OCI-LY1 (cell line): ENCODE data around the gene IL7R.

Experiments
- H2AFZ ChIP-seq: fragments of 200-600 bp; sonication (generic), shearing (Covaris generic); 2 replicates; pipeline ENCODE4 v1.6.0; 2014; ENCODE audit warnings: antibody characterized with exemption, mild to moderate bottlenecking, low read length
- H3F3A ChIP-seq: fragments of 200-600 bp; sonication (generic), shearing (Covaris generic); 2 replicates; pipeline ENCODE4 v1.6.0; 2014; ENCODE audit warnings: mild to moderate bottlenecking, antibody characterized with exemption, low read length, moderate library complexity; ENCODE audit not compliant: insufficient read depth
- H3K27ac ChIP-seq: fragments of 200-600 bp; sonication (generic); 2 replicates; pipeline ENCODE4 v1.5.1; 2014; ENCODE audit warnings: low read length, mixed run types, mild to moderate bottlenecking, low read depth; ENCODE audit not compliant: poor library complexity, severe bottlenecking
- H3K27me3 ChIP-seq: fragments of 200-600 bp; sonication (generic); 2 replicates; pipeline ENCODE4 v1.6.0; 2014; ENCODE audit warnings: antibody characterized with exemption, mild to moderate bottlenecking, low read length, moderate library complexity; ENCODE audit not compliant: insufficient read depth
- H3K36me3 ChIP-seq: fragments of 200-600 bp; sonication (generic); 2 replicates; pipeline ENCODE4 v1.6.1; 2014; ENCODE audit warnings: mild to moderate bottlenecking, antibody characterized with exemption, low read length, moderate library complexity, mixed read lengths; ENCODE audit not compliant: insufficient read depth
- H3K4me1 ChIP-seq: fragments of 200-600 bp; sonication (generic); 2 replicates; pipeline ENCODE4 v1.5.1; 2014; ENCODE audit warnings: mild to moderate bottlenecking, low read length, moderate library complexity; ENCODE audit not compliant: insufficient read depth, severe bottlenecking
- H3K4me2 ChIP-seq: fragments of 200-600 bp; sonication (generic), shearing (Covaris generic); 2 replicates; pipeline ENCODE4 v1.6.1; 2014; ENCODE audit warnings: low read length
- H3K4me3 ChIP-seq: fragments of 200-600 bp; sonication (generic); 2 replicates; pipeline ENCODE4 v1.5.1; 2014; ENCODE audit warnings: low read length, low read depth, mild to moderate bottlenecking, mixed read lengths; ENCODE audit not compliant: poor library complexity, severe bottlenecking
- H3K79me2 ChIP-seq: fragments of 200-600 bp; shearing (Covaris generic); 2 replicates; pipeline ENCODE4 v1.6.1; 2016; ENCODE audit warnings: mixed run types, low read length, mixed read lengths; ENCODE audit not compliant: insufficient read depth
- H3K9ac ChIP-seq: fragments of 200-600 bp; sonication (generic), shearing (Covaris generic); 2 replicates; pipeline ENCODE4 v1.6.1; 2014; ENCODE audit warnings: mild to moderate bottlenecking, low read length, mixed read lengths
- H3K9me2 ChIP-seq: fragments of 200-600 bp; sonication (generic), shearing (Covaris generic); 2 replicates; pipeline ENCODE4 v1.6.1; 2014; ENCODE audit warnings: low read depth, mild to moderate bottlenecking, low read length, mixed read lengths
- H3K9me3 ChIP-seq: fragments of 200-600 bp; shearing (Covaris generic); 2 replicates; pipeline ENCODE4 v1.6.1; 2014; ENCODE audit warnings: low read length, mixed read lengths
- H4K20me1 ChIP-seq: fragments of 200-600 bp; sonication (generic), shearing (Covaris generic); 2 replicates; pipeline ENCODE4 v1.6.0; 2016; ENCODE audit warnings: mild to moderate bottlenecking, low read length; ENCODE audit not compliant: insufficient read depth
- EZH2 ChIP-seq: fragments of 200-600 bp; sonication (generic), shearing (Covaris generic); IDR thresholded peaks from 2 replicates; pipeline ENCODE4 v1.8.0; 2017; ENCODE audit warnings: borderline replicate concordance, mixed run types, mild to moderate bottlenecking, antibody characterized with exemption, low read length, moderate library complexity, mixed read lengths
- TF ChIP-seq, protein P1 (sequence below): fragments of 200-600 bp; sonication (generic), shearing (Covaris generic); IDR thresholded peaks from 2 replicates; pipeline ENCODE4 v1.5.1; 2017; ENCODE audit warnings: mild to moderate bottlenecking, antibody characterized with exemption, low read length, moderate library complexity, mixed read lengths

IL7R gene

DNA sequence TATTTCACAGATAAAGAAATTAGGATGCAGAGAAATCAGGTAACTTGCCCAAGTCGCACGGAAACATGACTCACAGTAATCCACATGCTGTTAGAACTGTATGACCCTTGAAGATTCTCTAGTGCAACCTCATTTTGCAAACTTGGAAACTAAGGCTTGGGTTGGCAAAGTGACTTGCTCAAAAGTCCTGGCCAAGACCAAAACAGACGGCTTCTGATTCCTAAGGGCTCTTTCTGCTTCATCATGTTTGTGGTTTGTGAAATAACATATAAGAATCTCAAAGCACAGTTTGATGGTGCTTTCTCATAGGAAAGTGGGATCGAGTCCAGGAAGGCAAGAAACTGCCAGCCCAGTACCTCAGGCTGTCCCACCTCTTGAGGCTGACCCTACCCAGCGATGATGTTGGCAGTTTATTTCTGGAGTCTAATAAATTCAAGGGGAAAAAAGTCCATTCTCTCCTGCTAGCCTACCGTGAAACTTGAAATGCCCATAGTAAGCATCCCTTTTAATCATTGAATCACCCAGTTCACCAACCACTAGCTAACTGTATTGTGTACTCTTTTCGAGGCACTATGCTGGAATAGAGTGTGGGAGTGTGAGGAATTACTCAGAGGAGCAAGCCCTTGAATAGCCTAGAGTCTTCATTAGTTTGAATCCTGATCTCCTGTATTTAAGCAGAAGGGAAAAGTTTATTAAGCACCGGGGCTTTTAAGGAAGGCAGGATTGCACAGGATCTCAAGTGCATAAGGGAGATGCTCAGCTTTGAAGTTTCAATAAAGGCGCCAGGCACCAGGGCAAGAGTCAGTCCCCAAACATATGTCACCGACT, 67.6 kb downstream of the IL7R start:
- peaks cover 61% of the 10 kb centered on the region for H3K4me1 ChIP-seq
- peaks cover 7% of the 10 kb centered on the region; the same call in 1 of the 2 replicates for H3K9me3 ChIP-seq
- H3K9me2 ChIP-seq = no peaks in the 10 kb centered on the region
- no peaks in the 10 kb centered on the region for H3K36me3 ChIP-seq
- H3F3A ChIP-seq = no peaks in the 10 kb centered on the region
- H3K79me2 ChIP-seq = no peaks in the 10 kb centered on the region
- H2AFZ ChIP-seq = 0 out of 2 replicates have a peak overlapping the region, but pooled peaks have one; percentile 31
- H3K27me3 ChIP-seq = no peaks in the 10 kb centered on the region; the same call in 1 of the 2 replicates
- H3K4me2 ChIP-seq = no peak overlapping the region
- H3K4me3 ChIP-seq = no peak overlapping the region
- H4K20me1 ChIP-seq = no peaks in the 10 kb centered on the region
- no peak overlapping the region for H3K9ac ChIP-seq
- peak overlapping the region; percentile 46 for H3K27ac ChIP-seq
- TF ChIP-seq EZH2 = no peak
- TF ChIP-seq, protein P1, sequence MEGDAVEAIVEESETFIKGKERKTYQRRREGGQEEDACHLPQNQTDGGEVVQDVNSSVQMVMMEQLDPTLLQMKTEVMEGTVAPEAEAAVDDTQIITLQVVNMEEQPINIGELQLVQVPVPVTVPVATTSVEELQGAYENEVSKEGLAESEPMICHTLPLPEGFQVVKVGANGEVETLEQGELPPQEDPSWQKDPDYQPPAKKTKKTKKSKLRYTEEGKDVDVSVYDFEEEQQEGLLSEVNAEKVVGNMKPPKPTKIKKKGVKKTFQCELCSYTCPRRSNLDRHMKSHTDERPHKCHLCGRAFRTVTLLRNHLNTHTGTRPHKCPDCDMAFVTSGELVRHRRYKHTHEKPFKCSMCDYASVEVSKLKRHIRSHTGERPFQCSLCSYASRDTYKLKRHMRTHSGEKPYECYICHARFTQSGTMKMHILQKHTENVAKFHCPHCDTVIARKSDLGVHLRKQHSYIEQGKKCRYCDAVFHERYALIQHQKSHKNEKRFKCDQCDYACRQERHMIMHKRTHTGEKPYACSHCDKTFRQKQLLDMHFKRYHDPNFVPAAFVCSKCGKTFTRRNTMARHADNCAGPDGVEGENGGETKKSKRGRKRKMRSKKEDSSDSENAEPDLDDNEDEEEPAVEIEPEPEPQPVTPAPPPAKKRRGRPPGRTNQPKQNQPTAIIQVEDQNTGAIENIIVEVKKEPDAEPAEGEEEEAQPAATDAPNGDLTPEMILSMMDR = no peak

GRCh38 chr5:35924950-35925722, 68.4 kb downstream of the IL7R start:
- no peaks in the 10 kb centered on the region for H3F3A ChIP-seq
- H3K27me3 ChIP-seq = no peaks in the 10 kb centered on the region; the same call in 1 of the 2 replicates
- H3K27ac ChIP-seq = peak overlapping the region; percentile 46
- peaks cover 1% of the 10 kb centered on the region; the same call in 1 of the 2 replicates for H3K9me3 ChIP-seq
- H3K9me2 ChIP-seq = no peaks in the 10 kb centered on the region
- no peak overlapping the region for H3K9ac ChIP-seq
- H3K4me2 ChIP-seq = no peak overlapping the region
- no peaks in the 10 kb centered on the region for H3K79me2 ChIP-seq
- no peaks in the 10 kb centered on the region for H3K36me3 ChIP-seq
- no peak overlapping the region for H2AFZ ChIP-seq
- no peaks in the 10 kb centered on the region for H4K20me1 ChIP-seq
- TF ChIP-seq EZH2 = no peak
- TF ChIP-seq, protein P1 = peak; percentile 22; the same call in 1 of the 2 replicates
- H3K4me3 ChIP-seq = no peak overlapping the region
- peaks cover 60% of the 10 kb centered on the region for H3K4me1 ChIP-seq

DNA sequence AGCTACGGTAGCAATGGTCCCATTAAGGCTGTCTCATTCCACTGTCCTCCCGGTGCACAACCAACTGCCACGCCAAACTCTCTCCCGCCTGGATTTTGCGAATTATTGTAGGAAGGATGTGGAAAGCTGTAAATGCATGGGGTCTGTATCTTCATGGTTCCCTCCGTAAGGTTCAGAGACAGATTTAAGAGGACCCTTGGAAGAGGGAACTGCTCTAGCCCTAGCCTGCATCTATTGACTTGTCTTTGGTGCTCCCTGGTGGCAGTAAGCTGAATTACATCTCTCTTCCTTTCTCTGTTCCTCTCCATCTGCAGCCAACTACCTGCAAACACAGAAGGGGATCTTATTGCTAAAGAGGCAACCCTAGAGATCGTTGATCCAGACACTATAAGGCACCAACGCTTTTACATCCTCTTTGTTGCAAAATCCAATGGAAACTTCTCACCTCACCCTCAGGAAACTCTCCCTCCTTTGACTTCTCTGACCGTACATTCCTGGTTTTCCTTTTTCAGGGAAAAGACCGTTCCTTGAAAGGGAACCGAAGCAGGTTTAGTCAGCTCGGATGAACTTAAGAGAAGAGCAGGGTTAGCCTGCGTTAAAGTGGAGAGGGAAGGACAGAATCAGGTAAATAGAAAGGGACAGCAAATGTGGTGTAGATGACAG, 69.8 kb downstream of the IL7R start:
- Histone ChIP-seq H2AFZ (no peak overlapping the region), H3K79me2 (no peaks in the 10 kb centered on the region), H3K4me3 (peak overlapping the region; percentile 31), H3K9me2 (no peaks in the 10 kb centered on the region), H3K27me3 (no peaks in the 10 kb centered on the region; the same call in 1 of the 2 replicates), H3K4me2 (peak overlapping the region; percentile 66), H3K9me3 (no peaks in the 10 kb centered on the region), H3K27ac (peak overlapping the region; percentile 4), H3K36me3 (no peaks in the 10 kb centered on the region), H4K20me1 (no peaks in the 10 kb centered on the region), H3F3A (no peaks in the 10 kb centered on the region), H3K9ac (peak overlapping the region; percentile 26; the same call in 1 of the 2 replicates), H3K4me1 (peaks cover 46% of the 10 kb centered on the region)
- TF ChIP-seq, protein P1 = peak; percentile 89
- no peak for TF ChIP-seq EZH2
